AG04449 (cell line): ENCODE measurements around the gene TRAM2.

Experiments
- CTCF ChIA-PET: fragments of 350-600 bp; formaldehyde crosslinking; extraction: SDS; loops from one replicate; lab custom pipeline; 2021; ENCODE audit warnings: antibody characterized with exemption; lab: Yijun Ruan, JAX
- POLR2A ChIA-PET: fragments of 400-600, 350-600 bp; formaldehyde crosslinking; extraction: SDS; loops from one replicate; lab custom pipeline; 2020; ENCODE audit warnings: antibody characterized with exemption, inconsistent platforms; lab: Yijun Ruan, JAX
- DNase-seq: peaks from one replicate; pipeline ENCODE4 v3.0.0-alpha.2; 2010; ENCODE audit warnings: low read depth, low spot score
- H3K4me3 ChIP-seq: 2 replicates; pipeline ENCODE4 v1.5.1; 2011; ENCODE audit warnings: low read depth, mild to moderate bottlenecking, control low read depth, low read length
- TF ChIP-seq, protein P1 (sequence below): IDR thresholded peaks from one replicate; pipeline ENCODE4 v1.5.1; 2011; ENCODE audit warnings: mild to moderate bottlenecking, moderate library complexity, low read length, control low read depth, inconsistent platforms; ENCODE audit not compliant: insufficient read depth; ENCODE audit errors: missing control alignments

Gene TRAM2, protein sequence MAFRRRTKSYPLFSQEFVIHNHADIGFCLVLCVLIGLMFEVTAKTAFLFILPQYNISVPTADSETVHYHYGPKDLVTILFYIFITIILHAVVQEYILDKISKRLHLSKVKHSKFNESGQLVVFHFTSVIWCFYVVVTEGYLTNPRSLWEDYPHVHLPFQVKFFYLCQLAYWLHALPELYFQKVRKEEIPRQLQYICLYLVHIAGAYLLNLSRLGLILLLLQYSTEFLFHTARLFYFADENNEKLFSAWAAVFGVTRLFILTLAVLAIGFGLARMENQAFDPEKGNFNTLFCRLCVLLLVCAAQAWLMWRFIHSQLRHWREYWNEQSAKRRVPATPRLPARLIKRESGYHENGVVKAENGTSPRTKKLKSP

DNA sequence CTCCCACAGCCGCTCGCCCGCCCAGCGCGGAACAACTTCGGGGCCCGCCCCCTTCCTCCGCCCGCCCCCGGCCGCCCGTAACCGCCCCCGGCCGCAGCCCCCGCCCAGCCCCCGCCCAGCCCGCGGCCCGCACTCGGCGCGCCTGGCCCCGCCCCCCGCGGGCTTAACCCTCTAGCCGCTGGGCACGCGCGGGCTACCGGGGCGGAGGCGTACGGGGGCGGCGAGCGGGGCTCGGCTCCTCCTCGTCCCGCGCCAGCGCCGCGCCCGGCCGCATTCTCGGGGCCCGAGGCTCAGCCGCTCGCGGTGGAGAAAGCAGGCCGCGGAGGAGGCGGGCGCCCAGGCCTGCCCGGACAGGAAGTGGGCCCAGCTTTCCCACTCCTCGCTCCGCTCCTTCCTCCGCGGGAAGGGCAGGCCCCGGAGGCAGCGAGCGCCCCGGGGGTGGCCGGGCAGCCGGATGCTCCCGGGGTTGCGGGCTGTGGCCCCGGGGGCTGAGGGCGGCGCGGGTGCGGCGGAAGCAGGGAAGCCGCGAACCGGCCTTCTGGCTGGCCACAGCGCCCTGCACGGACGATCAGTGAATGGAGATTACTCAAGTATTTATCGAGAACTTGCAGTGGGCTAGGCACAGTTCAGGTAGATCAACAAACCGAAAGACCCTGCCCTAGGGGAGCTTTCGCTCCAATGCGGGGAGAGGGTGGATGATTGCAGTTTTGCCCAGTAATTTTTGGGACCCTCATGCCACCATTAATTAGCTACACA, at the start of gene TRAM2:
TRAM2 (minus strand) TSS at position 39 of the 756 bp plus-strand sequence. CDS start 145 bp downstream, outside the sequence.
- no peak for DNase-seq
- POLR2A ChIA-PET: interaction anchor here (0.8 to 3.3 kb wide), 10 partner anchors 10 to 156 kb away, joined by 3 to 36 read pairs (median 5); partner anchors contain the start of gene EFHC1
- TF ChIP-seq, protein P1, sequence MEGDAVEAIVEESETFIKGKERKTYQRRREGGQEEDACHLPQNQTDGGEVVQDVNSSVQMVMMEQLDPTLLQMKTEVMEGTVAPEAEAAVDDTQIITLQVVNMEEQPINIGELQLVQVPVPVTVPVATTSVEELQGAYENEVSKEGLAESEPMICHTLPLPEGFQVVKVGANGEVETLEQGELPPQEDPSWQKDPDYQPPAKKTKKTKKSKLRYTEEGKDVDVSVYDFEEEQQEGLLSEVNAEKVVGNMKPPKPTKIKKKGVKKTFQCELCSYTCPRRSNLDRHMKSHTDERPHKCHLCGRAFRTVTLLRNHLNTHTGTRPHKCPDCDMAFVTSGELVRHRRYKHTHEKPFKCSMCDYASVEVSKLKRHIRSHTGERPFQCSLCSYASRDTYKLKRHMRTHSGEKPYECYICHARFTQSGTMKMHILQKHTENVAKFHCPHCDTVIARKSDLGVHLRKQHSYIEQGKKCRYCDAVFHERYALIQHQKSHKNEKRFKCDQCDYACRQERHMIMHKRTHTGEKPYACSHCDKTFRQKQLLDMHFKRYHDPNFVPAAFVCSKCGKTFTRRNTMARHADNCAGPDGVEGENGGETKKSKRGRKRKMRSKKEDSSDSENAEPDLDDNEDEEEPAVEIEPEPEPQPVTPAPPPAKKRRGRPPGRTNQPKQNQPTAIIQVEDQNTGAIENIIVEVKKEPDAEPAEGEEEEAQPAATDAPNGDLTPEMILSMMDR: no peak
- CTCF ChIA-PET: interaction anchor here (0.9 to 6.5 kb wide), 20 partner anchors 9 to 164 kb away, joined by 3 to 60 read pairs (median 8); no protein-coding TSS in a partner anchor
- peak within 1 kb of the TSS; percentile 95 for H3K4me3 ChIP-seq

GRCh38 chr6:52622810-52623209, 46.0 kb upstream of the TRAM2 start:
- ChIA-PET CTCF (interaction anchor here (0.9 kb wide), 1 partner anchor 25 kb away, joined by 3 read pairs; no protein-coding TSS in a partner anchor), POLR2A (no interaction called here)
- H3K4me3 ChIP-seq: no peak overlapping the region
- DNase-seq: no peak
- TF ChIP-seq, protein P1: no peak

GRCh38 chr6:52621631-52622030, 44.8 kb upstream of the TRAM2 start:
- ChIA-PET CTCF (interaction anchor here (1.2 kb wide), 1 partner anchor 46 kb away, joined by 4 read pairs; no protein-coding TSS in a partner anchor), POLR2A (no interaction called here)
- TF ChIP-seq, protein P1: no peak
- H3K4me3 ChIP-seq: no peak overlapping the region
- DNase-seq: no peak

- no peak for DNase-seq
- TF ChIP-seq, protein P1: no peak
- ChIA-PET CTCF (interaction anchor here (1.2 kb wide), 1 partner anchor 45 kb away, joined by 4 read pairs; no protein-coding TSS in a partner anchor), POLR2A (no interaction called here)
- H3K4me3 ChIP-seq: no peak overlapping the region
These were observed 44.0 kb upstream of the TRAM2 start for GRCh38 chr6:52620906-52621190.

- POLR2A ChIA-PET: no interaction called here
- TF ChIP-seq, protein P1: no peak
- no peak overlapping the region for H3K4me3 ChIP-seq
- CTCF ChIA-PET: interaction anchor here (1.0 to 1.2 kb wide), 3 partner anchors 22 to 44 kb away, joined by 3 to 4 read pairs (median 3); no protein-coding TSS in a partner anchor
- DNase-seq: no peak
These were observed 43.4 kb upstream of the TRAM2 start for GRCh38 chr6:52620055-52620905.
